ENCODE results near the gene NFATC2IP. TPM values are rescaled to one million over a fixed set of nuclear protein-coding genes. Genes with fewer than 3 reads are reported as not detected.

NFATC2IP gene
- total RNA-seq (10 to 100 TPM; 47.4 to 51.0 TPM), total RNA-seq (54.3 to 190 (median 107) reads per million in 172 experiments)
- 52.8 TPM for polyA plus RNA-seq (2013, experiment 1 of 2)
- polyA plus RNA-seq (2013, experiment 2 of 2): 69.1 TPM

DNA sequence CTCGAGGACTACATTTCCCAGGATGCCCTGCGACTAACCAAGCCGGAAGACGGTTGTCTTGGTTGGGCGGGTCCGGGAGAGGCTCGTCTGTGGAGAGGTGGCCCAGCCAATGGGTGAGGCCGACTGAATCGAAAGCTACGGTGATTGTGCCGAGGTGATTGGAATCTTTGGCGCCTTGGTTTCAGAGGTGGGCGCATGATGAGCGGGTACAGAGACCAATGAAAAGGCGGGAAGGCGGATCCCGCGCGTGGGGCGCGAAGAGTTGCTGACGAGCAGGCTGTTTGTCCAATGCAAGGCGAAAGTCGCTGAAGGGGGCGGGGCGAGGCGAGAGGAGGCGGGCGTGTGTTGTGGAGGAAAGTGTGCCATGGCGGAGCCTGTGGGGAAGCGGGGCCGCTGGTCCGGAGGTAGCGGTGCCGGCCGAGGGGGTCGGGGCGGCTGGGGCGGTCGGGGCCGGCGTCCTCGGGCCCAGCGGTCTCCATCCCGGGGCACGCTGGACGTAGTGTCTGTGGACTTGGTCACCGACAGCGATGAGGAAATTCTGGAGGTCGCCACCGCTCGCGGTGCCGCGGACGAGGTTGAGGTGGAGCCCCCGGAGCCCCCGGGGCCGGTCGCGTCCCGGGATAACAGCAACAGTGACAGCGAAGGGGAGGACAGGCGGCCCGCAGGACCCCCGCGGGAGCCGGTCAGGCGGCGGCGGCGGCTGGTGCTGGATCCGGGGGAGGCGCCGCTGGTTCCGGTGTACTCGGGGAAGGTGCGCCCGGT is at the start of gene NFATC2IP:
TSS of gene NFATC2IP (plus strand) at position 290 of the 762 bp plus-strand sequence. CDS start at position 365, 75 bp downstream.
- H3K4me3 Mint-ChIP-seq: peak within 1 kb of the TSS; percentile 96
- H3K4me1 Mint-ChIP-seq (ENCODE audit: low read depth): peaks cover 28% of the 10 kb centered on the region
- intact Hi-C loops (cut with DNase I, micrococcal nuclease): loop anchor here in 1 of 2 experiments (1.0 kb wide), 2 partner anchors 23 to 105 kb away; partner anchors contain the start of genes SPNS1 and TUFM
- H3K36me3 Mint-ChIP-seq (ENCODE audit: low read depth): peaks cover 46% of the 10 kb centered on the region
- no peaks in the 10 kb centered on the region for H3K9me3 Mint-ChIP-seq
- Histone ChIP-seq H3K4me1 (ENCODE audit: insufficient read depth, low read length) (peaks cover 31% of the 10 kb centered on the region), H3K4me3 (ENCODE audit: low read length) (peak within 1 kb of the TSS; percentile 77), H3K36me3 (ENCODE audit: insufficient read depth, low read length) (peaks cover 30% of the 10 kb centered on the region), H3K27me3 (ENCODE audit: control insufficient read depth in 1 of 2, insufficient read depth in 2 of 2, low read length in 2 of 2) (no peaks in the 10 kb centered on the region), H3K27ac (ENCODE audit: low read depth in 1 of 2, low read length in 2 of 2) (peak within 1 kb of the TSS; percentile 36 to 63), H3K9me3 (ENCODE audit: control insufficient read depth in 1 of 2, insufficient read depth in 1 of 2, low read length in 2 of 2) (no peaks in the 10 kb centered on the region)
- H3K27ac Mint-ChIP-seq: peak within 1 kb of the TSS; percentile 74
- H3K27me3 Mint-ChIP-seq: no peaks in the 10 kb centered on the region
- ATAC-seq (ENCODE audit: poor library complexity) (peak; percentile 95), DNase-seq (peak; percentile 98 to 100 (median 99))
- TF ChIP-seq, protein P1, sequence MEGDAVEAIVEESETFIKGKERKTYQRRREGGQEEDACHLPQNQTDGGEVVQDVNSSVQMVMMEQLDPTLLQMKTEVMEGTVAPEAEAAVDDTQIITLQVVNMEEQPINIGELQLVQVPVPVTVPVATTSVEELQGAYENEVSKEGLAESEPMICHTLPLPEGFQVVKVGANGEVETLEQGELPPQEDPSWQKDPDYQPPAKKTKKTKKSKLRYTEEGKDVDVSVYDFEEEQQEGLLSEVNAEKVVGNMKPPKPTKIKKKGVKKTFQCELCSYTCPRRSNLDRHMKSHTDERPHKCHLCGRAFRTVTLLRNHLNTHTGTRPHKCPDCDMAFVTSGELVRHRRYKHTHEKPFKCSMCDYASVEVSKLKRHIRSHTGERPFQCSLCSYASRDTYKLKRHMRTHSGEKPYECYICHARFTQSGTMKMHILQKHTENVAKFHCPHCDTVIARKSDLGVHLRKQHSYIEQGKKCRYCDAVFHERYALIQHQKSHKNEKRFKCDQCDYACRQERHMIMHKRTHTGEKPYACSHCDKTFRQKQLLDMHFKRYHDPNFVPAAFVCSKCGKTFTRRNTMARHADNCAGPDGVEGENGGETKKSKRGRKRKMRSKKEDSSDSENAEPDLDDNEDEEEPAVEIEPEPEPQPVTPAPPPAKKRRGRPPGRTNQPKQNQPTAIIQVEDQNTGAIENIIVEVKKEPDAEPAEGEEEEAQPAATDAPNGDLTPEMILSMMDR (IDR thresholded peaks at IDR 0.05): no peak
- POLR2A ChIA-PET: interaction anchor here (1.0 to 2.0 kb wide), 14 partner anchors 14 to 128 kb away, joined by 3 to 19 read pairs (median 5); partner anchors contain the start of genes ATXN2L, LAT, RABEP2 and SH2B1
- CTCF ChIA-PET: no interaction called here

GRCh38 chr16:28901862-28902261 is 48.9 kb upstream of the NFATC2IP start:
- ChIA-PET CTCF (no interaction called here), POLR2A (interaction anchor here (0.7 kb wide), 1 partner anchor 17 kb away, joined by 3 read pairs; no protein-coding TSS in a partner anchor)
- no peak overlapping the region for H3K27ac ChIP-seq (ENCODE audit: low read depth in 1 of 2, low read length in 2 of 2)

GRCh38 chr16:28902909-28903308 is 47.8 kb upstream of the NFATC2IP start:
- H3K27ac Mint-ChIP-seq: no peak overlapping the region
- intact Hi-C loops (cut with DNase I, micrococcal nuclease): no loop called here
- H3K36me3 ChIP-seq (ENCODE audit: insufficient read depth, low read length): peaks cover 13% of the 10 kb centered on the region
- TF ChIP-seq, protein P1 (IDR thresholded peaks at IDR 0.05): no peak
- H3K4me3 Mint-ChIP-seq: no peak overlapping the region
- H3K27ac ChIP-seq (ENCODE audit: low read depth in 1 of 2, low read length in 2 of 2): no peak overlapping the region
- no peaks in the 10 kb centered on the region for H3K36me3 Mint-ChIP-seq (ENCODE audit: low read depth)
- DNase-seq: no peak
- H3K27me3 ChIP-seq (ENCODE audit: control insufficient read depth in 1 of 2, insufficient read depth in 2 of 2, low read length in 2 of 2): no peaks in the 10 kb centered on the region
- ChIA-PET CTCF (no interaction called here), POLR2A (no interaction called here)
- H3K4me1 ChIP-seq (ENCODE audit: insufficient read depth, low read length): no peaks in the 10 kb centered on the region
- H3K9me3 Mint-ChIP-seq: no peaks in the 10 kb centered on the region
- no peak for ATAC-seq (ENCODE audit: poor library complexity)
- H3K9me3 ChIP-seq (ENCODE audit: control insufficient read depth in 1 of 2, insufficient read depth in 1 of 2, low read length in 2 of 2): no peaks in the 10 kb centered on the region
- H3K27me3 Mint-ChIP-seq: no peaks in the 10 kb centered on the region
- H3K4me3 ChIP-seq (ENCODE audit: low read length): no peak overlapping the region
- H3K4me1 Mint-ChIP-seq (ENCODE audit: low read depth): no peaks in the 10 kb centered on the region

More at GRCh38 chr16:28901862-28902261, 48.9 kb upstream of the NFATC2IP start:
- no peak for ATAC-seq (ENCODE audit: poor library complexity)
- Histone ChIP-seq H3K36me3 (ENCODE audit: insufficient read depth, low read length) (peaks cover 11% of the 10 kb centered on the region), H3K4me1 (ENCODE audit: insufficient read depth, low read length) (no peaks in the 10 kb centered on the region), H3K4me3 (ENCODE audit: low read length) (no peak overlapping the region), H3K27me3 (ENCODE audit: control insufficient read depth in 1 of 2, insufficient read depth in 2 of 2, low read length in 2 of 2) (no peaks in the 10 kb centered on the region), H3K9me3 (ENCODE audit: control insufficient read depth in 1 of 2, insufficient read depth in 1 of 2, low read length in 2 of 2) (no peaks in the 10 kb centered on the region)
- no peak overlapping the region for H3K4me3 Mint-ChIP-seq
- H3K9me3 Mint-ChIP-seq: no peaks in the 10 kb centered on the region
- H3K36me3 Mint-ChIP-seq (ENCODE audit: low read depth): no peaks in the 10 kb centered on the region
- intact Hi-C loops (cut with DNase I, micrococcal nuclease): no loop called here
- H3K4me1 Mint-ChIP-seq (ENCODE audit: low read depth): no peaks in the 10 kb centered on the region
- H3K27ac Mint-ChIP-seq: no peak overlapping the region
- no peaks in the 10 kb centered on the region for H3K27me3 Mint-ChIP-seq
- no peak for DNase-seq
- TF ChIP-seq, protein P1 (IDR thresholded peaks at IDR 0.05): no peak

All from CD4-positive, alpha-beta T cell (primary cell).